HCT116 (cell line): ENCODE data around the gene CIBAR2. TPM values are rescaled to one million over a fixed set of nuclear protein-coding genes. Genes with fewer than 3 reads are reported as not detected.

Source experiments
- ATAC-seq: fragments of 200-7000 bp; cut with Tn5 transposase; 2 replicates; pipeline ENCODE4 v1.9.1; 2020; ENCODE audit warnings: mild to moderate bottlenecking, moderate library complexity
- BruUV-seq: library from RNA; stranded (reverse); fragments of 400-500 nt; replicated peaks from 2 replicates; lab custom pipeline; 2021; lab: Mats Ljungman, UMichigan
- CTCF ChIA-PET: fragments of 300-600 bp; sonication (Branson Sonifier 250); formaldehyde crosslinking; loops from one replicate; lab custom pipeline; 2021; ENCODE audit warnings: antibody characterized with exemption; lab: Charles Lee
- POLR2A ChIA-PET: fragments of 300-600, 350-600 bp; sonication (Branson Sonifier 250); formaldehyde crosslinking; loops from one replicate; lab custom pipeline; 2021; ENCODE audit warnings: antibody characterized with exemption; lab: Charles Lee
- RAD21 ChIA-PET, 2 experiments: fragments of 300-600 bp; sonication (Branson Sonifier 250); formaldehyde crosslinking; loops; one replicate each; lab custom pipeline; 2023; ENCODE audit warnings: low total read pairs in 2 of 2; ENCODE audit not compliant: uncharacterized antibody in 2 of 2, unreplicated experiment in 2 of 2, low non-redundant PET in 1 of 2; lab: Charles Lee
- DNase-seq: peaks from one replicate; pipeline ENCODE4 v3.0.0-alpha.2; 2010; ENCODE audit warnings: low read depth, low spot score
- H2AFZ ChIP-seq: fragments of 200-600 bp; shearing (Covaris generic), sonication (generic); 2 replicates; pipeline ENCODE4 v1.6.1; 2017; ENCODE audit warnings: low read depth, mixed run types, mixed read lengths, antibody characterized with exemption, low read length; ENCODE audit not compliant: poor library complexity, severe bottlenecking
- H3K27ac ChIP-seq: 2 replicates; pipeline ENCODE4 v1.5.1; 2012; ENCODE audit warnings: low read depth, low read length
- H3K27me3 ChIP-seq: fragments of 200-600 bp; sonication (generic); 2 replicates; pipeline ENCODE4 v1.6.1; 2016; ENCODE audit warnings: mixed run types, low read length, mixed read lengths; ENCODE audit not compliant: insufficient read depth
- H3K36me3 ChIP-seq, 2 experiments: fragments of 200-500 bp in 1 of 2; fragments of 200-600 bp in 1 of 2; sonication (Bioruptor generic) in 1 of 2; sonication (generic) in 1 of 2; 2 replicates each; pipeline versions ENCODE4 v1.5.1 to v1.6.1; 2014 to 2016; ENCODE audit warnings: low read length in 2 of 2, inconsistent platforms in 1 of 2, mixed read lengths in 1 of 2, mixed run types in 1 of 2; ENCODE audit not compliant: insufficient read depth in 2 of 2, control insufficient read depth in 1 of 2
- H3K4me1 ChIP-seq, 2 experiments: fragments of 200-600 bp in 1 of 2; sonication (generic) in 1 of 2; 2 replicates each; pipeline versions ENCODE4 v1.5.1 to v1.6.1; 2012 to 2017; ENCODE audit warnings: low read length in 2 of 2, inconsistent platforms in 1 of 2, mild to moderate bottlenecking in 1 of 2, mixed read lengths in 1 of 2, mixed run types in 1 of 2, moderate library complexity in 1 of 2; ENCODE audit not compliant: insufficient read depth in 2 of 2, control insufficient read depth in 1 of 2
- H3K4me2 ChIP-seq: fragments of 200-600 bp; sonication (generic); 2 replicates; pipeline ENCODE4 v1.6.1; 2017; ENCODE audit warnings: mixed run types, low read length, mixed read lengths
- H3K4me3 ChIP-seq, 2 experiments: fragments of 200-600 bp in 1 of 2; sonication (generic) in 1 of 2; replicated peaks in 1 of 2; 2 replicates each; pipeline ENCODE4 v1.5.1; 2011 to 2016; ENCODE audit warnings: low read length in 2 of 2, control low read depth in 1 of 2, low read depth in 1 of 2, mild to moderate bottlenecking in 1 of 2, mixed read lengths in 1 of 2, mixed run types in 1 of 2
- H3K79me2 ChIP-seq: fragments of 200-600 bp; sonication (generic); 2 replicates; pipeline ENCODE4 v1.6.1; 2017; ENCODE audit warnings: mild to moderate bottlenecking, mixed run types, low read length, moderate library complexity, mixed read lengths; ENCODE audit not compliant: insufficient read depth
- H3K9ac ChIP-seq: fragments of 200-600 bp; sonication (generic); 2 replicates; pipeline ENCODE4 v1.6.1; 2016; ENCODE audit warnings: low read length, mixed read lengths
- H3K9me2 ChIP-seq: fragments of 200-600 bp; sonication (generic), shearing (Covaris generic); 2 replicates; pipeline ENCODE4 v1.6.1; 2017; ENCODE audit warnings: mixed run types, mild to moderate bottlenecking, moderate library complexity; ENCODE audit not compliant: insufficient read depth
- H3K9me3 ChIP-seq, 2 experiments: fragments of 200-500 bp in 1 of 2; fragments of 200-600 bp in 1 of 2; sonication (Bioruptor generic) in 1 of 2; sonication (generic) in 1 of 2; 2 replicates each; pipeline ENCODE4 v1.6.1; 2014 to 2017; ENCODE audit warnings: low read length in 2 of 2, mixed read lengths in 2 of 2, inconsistent platforms in 1 of 2, low read depth in 1 of 2, mild to moderate bottlenecking in 1 of 2, mixed run types in 1 of 2, moderate library complexity in 1 of 2; ENCODE audit not compliant: control insufficient read depth in 1 of 2, insufficient read depth in 1 of 2
- H4K20me1 ChIP-seq: fragments of 200-600 bp; sonication (generic), shearing (Covaris generic); 2 replicates; pipeline ENCODE4 v1.6.1; 2017; ENCODE audit warnings: mixed run types, mild to moderate bottlenecking, moderate library complexity; ENCODE audit not compliant: insufficient read depth
- CEBPB ChIP-seq: IDR thresholded peaks from 2 replicates; pipeline ENCODE4 v1.6.1; 2012; ENCODE audit warnings: low read depth
- EGR1 ChIP-seq: IDR thresholded peaks from 2 replicates; pipeline ENCODE4 v1.6.1; 2012; ENCODE audit warnings: low read depth
- ELF1 ChIP-seq: IDR thresholded peaks from 2 replicates; pipeline ENCODE4 v1.6.1; 2012; ENCODE audit warnings: low read depth, borderline replicate concordance
- EZH2phosphoT487 ChIP-seq: fragments of 200-600 bp; IDR thresholded peaks from 2 replicates; pipeline ENCODE4 v1.6.1; 2018; ENCODE audit warnings: antibody characterized with exemption, borderline replicate concordance
- FOSL1 ChIP-seq: IDR thresholded peaks from 2 replicates; pipeline ENCODE4 v1.6.1; 2012; ENCODE audit warnings: low read depth
- JUND ChIP-seq: IDR thresholded peaks from 2 replicates; pipeline ENCODE4 v1.6.1; 2012
- MAX ChIP-seq: IDR thresholded peaks from 2 replicates; pipeline ENCODE4 v1.6.1; 2012
- POLR2A ChIP-seq: IDR thresholded peaks from 2 replicates; pipeline ENCODE4 v1.7.0; 2011; ENCODE audit warnings: borderline replicate concordance; ENCODE audit not compliant: insufficient read depth, insufficient read length; ENCODE audit errors: extremely low read depth
- RAD21 ChIP-seq: IDR thresholded peaks from 2 replicates; pipeline ENCODE4 v1.6.1; 2012; ENCODE audit warnings: low read depth, mild to moderate bottlenecking
- REST ChIP-seq: IDR thresholded peaks from 2 replicates; pipeline ENCODE4 v1.6.1; 2012; ENCODE audit warnings: low read depth
- SIN3A ChIP-seq: IDR thresholded peaks from 2 replicates; pipeline ENCODE4 v1.6.1; 2012; ENCODE audit warnings: low read depth
- SP1 ChIP-seq: IDR thresholded peaks from 2 replicates; pipeline ENCODE4 v1.6.1; 2012; ENCODE audit warnings: low read depth
- SRF ChIP-seq: IDR thresholded peaks from 2 replicates; pipeline ENCODE4 v1.6.1; 2012; ENCODE audit warnings: low read depth
- TCF7L2 ChIP-seq: IDR thresholded peaks from 2 replicates; pipeline ENCODE4 v1.7.0; 2011; ENCODE audit warnings: borderline replicate concordance, inconsistent platforms; ENCODE audit not compliant: insufficient read depth, insufficient read length; ENCODE audit errors: extremely low read depth
- YY1 ChIP-seq: IDR thresholded peaks from 2 replicates; pipeline ENCODE4 v1.6.1; 2011; ENCODE audit warnings: low read length, low read depth, moderate library complexity, mild to moderate bottlenecking; ENCODE audit not compliant: insufficient replicate concordance; ENCODE audit errors: extremely low read depth
- ZBTB33 ChIP-seq: IDR thresholded peaks from 2 replicates; pipeline ENCODE4 v1.6.1; 2011; ENCODE audit warnings: mild to moderate bottlenecking, low read length, moderate library complexity; ENCODE audit not compliant: insufficient replicate concordance; ENCODE audit errors: extremely low read depth
- ZNF274 ChIP-seq: fragments of 200-500 bp; sonication (Bioruptor generic); IDR thresholded peaks from 2 replicates; pipeline ENCODE4 v1.6.1; 2014; ENCODE audit warnings: mild to moderate bottlenecking, low read depth, low read length, inconsistent platforms
- intact Hi-C: fragments of 100-400 bp; cut with micrococcal nuclease; formaldehyde crosslinking; loops from 2 replicates; pipeline ENCODE4 v1.10.0; 2022
- total RNA-seq: library from RNA; stranded (reverse); gene quantifications from one replicate; pipeline ENCODE4 v1.2.1, GENCODE V29; 2021; ENCODE audit not compliant: unreplicated experiment
- TF ChIP-seq, protein P1 (sequence below): IDR thresholded peaks from 2 replicates; pipeline ENCODE4 v1.6.1; 2012

CIBAR2 gene
- total RNA-seq, 1 experiment from 2014 or later = 0.27 TPM

GRCh38 chr16:85142771-85143211 lies 30.5 kb upstream of the CIBAR2 start (continued):
- TF ChIP-seq ZBTB33 (no peak), MAX (no peak), EZH2phosphoT487 (no peak)
- TF ChIP-seq, all 23 proteins: peak for 0

DNA sequence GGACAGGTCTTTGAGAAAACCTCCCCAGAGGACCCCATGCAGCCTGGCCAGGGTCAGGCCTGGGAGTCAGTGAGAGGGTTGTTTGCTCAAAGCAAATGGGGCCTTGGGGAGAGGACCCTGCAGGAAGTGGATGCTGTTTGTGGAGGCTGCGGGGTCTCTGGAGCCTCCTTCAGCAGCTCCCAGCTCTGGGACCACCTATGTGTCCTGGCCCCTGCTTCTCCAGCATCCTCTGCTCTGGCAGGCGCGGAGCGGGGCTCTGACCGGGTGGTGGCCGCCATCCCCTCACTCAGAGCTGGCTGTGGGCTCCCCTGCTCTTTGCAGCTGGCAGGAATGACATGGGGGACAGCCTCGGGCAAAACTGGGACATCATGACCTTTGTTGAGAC lies 29.8 kb upstream of the CIBAR2 start:
- no peak overlapping the region for H3K4me3 ChIP-seq
- H3K4me1 ChIP-seq = no peaks in the 10 kb centered on the region
- no peak for DNase-seq
- H3K9ac ChIP-seq = no peak overlapping the region
- POLR2A ChIA-PET = no interaction called here
- CTCF ChIA-PET = no interaction called here
- BruUV-seq = no TSS peak
- no peak for ATAC-seq
- H3K9me2 ChIP-seq = no peaks in the 10 kb centered on the region
- no peaks in the 10 kb centered on the region for H3K79me2 ChIP-seq
- H3K9me3 ChIP-seq = no peaks in the 10 kb centered on the region
- no peaks in the 10 kb centered on the region for H4K20me1 ChIP-seq
- H3K27me3 ChIP-seq = no peaks in the 10 kb centered on the region
- no peak overlapping the region for H3K27ac ChIP-seq
- H2AFZ ChIP-seq = no peak overlapping the region
- intact Hi-C loops = no loop called here
- RAD21 ChIA-PET = no interaction called here
- H3K4me2 ChIP-seq = no peak overlapping the region
- no peaks in the 10 kb centered on the region for H3K36me3 ChIP-seq
- no peak for TF ChIP-seq RAD21
- no peak for TF ChIP-seq CEBPB
- no peak for TF ChIP-seq POLR2A
- no peak for TF ChIP-seq ZBTB33
- TF ChIP-seq, protein P1, sequence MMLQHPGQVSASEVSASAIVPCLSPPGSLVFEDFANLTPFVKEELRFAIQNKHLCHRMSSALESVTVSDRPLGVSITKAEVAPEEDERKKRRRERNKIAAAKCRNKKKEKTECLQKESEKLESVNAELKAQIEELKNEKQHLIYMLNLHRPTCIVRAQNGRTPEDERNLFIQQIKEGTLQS = no peak
- no peak for TF ChIP-seq EZH2phosphoT487
- TF ChIP-seq TCF7L2 = no peak
- TF ChIP-seq SP1 = no peak
- no peak for TF ChIP-seq SRF
- TF ChIP-seq JUND = no peak
- no peak for TF ChIP-seq REST
- no peak for TF ChIP-seq YY1
- TF ChIP-seq ELF1 = no peak
- no peak for TF ChIP-seq SIN3A
- TF ChIP-seq ZNF274 = no peak
- TF ChIP-seq MAX = no peak
- TF ChIP-seq FOSL1 = no peak
- no peak for TF ChIP-seq EGR1
